WERI-Rb-1 (cell line): ENCODE results near the gene GAB3.

Source experiments
- DNase-seq: peaks from one replicate; pipeline ENCODE4 v3.0.0-alpha.2; 2020
- H3K27ac ChIP-seq: fragments of 250-450 bp; sonication (Bioruptor Pico); 2 replicates; pipeline ENCODE4 v1.5.1; 2020; ENCODE audit warnings: mild to moderate bottlenecking, moderate library complexity
- H3K27me3 ChIP-seq: fragments of 250-450 bp; sonication (Bioruptor Pico); 2 replicates; pipeline ENCODE4 v1.5.1; 2021; ENCODE audit warnings: mild to moderate bottlenecking, low read depth, moderate library complexity; ENCODE audit not compliant: insufficient read depth, severe bottlenecking
- H3K36me3 ChIP-seq: fragments of 250-450 bp; sonication (Bioruptor Pico); 2 replicates; pipeline ENCODE4 v1.5.1; 2020; ENCODE audit warnings: mild to moderate bottlenecking, moderate library complexity
- H3K4me3 ChIP-seq: 2 replicates; pipeline ENCODE4 v1.5.1; 2011; ENCODE audit warnings: low read depth, mild to moderate bottlenecking, control low read depth, low read length
- H3K9me3 ChIP-seq: fragments of 250-450 bp; sonication (Bioruptor Pico); 2 replicates; pipeline ENCODE4 v1.5.1; 2021; ENCODE audit warnings: mild to moderate bottlenecking, moderate library complexity; ENCODE audit not compliant: severe bottlenecking
- CTCF ChIP-seq: IDR thresholded peaks from 2 replicates; pipeline ENCODE4 v1.5.1; 2011; ENCODE audit warnings: low read depth, mild to moderate bottlenecking, control low read depth, inconsistent platforms, low read length

GAB3 gene

GRCh38 chrX:154779261-154779660, 28.4 kb upstream of the GAB3 start:
- Histone ChIP-seq H3K4me3 (no peak overlapping the region), H3K36me3 (peaks cover 68% of the 10 kb centered on the region), H3K27me3 (peaks cover 8% of the 10 kb centered on the region), H3K27ac (no peak overlapping the region), H3K9me3 (no peaks in the 10 kb centered on the region)
- no peak for DNase-seq
- TF ChIP-seq CTCF: no peak

GRCh38 chrX:154776753-154777152, 25.9 kb upstream of the GAB3 start:
- no peak for DNase-seq
- Histone ChIP-seq H3K4me3 (no peak overlapping the region), H3K9me3 (no peaks in the 10 kb centered on the region), H3K27me3 (peaks cover 8% of the 10 kb centered on the region), H3K36me3 (peaks cover 86% of the 10 kb centered on the region), H3K27ac (no peak overlapping the region)
- TF ChIP-seq CTCF: no peak

- peaks cover 8% of the 10 kb centered on the region for H3K27me3 ChIP-seq
- H3K36me3 ChIP-seq: peaks cover 93% of the 10 kb centered on the region
- DNase-seq: no peak
- no peaks in the 10 kb centered on the region for H3K9me3 ChIP-seq
- H3K27ac ChIP-seq: no peak overlapping the region
- no peak for TF ChIP-seq CTCF
- no peak overlapping the region for H3K4me3 ChIP-seq
Observed at GRCh38 chrX:154775419-154776349, 24.8 kb upstream of the GAB3 start.

- Histone ChIP-seq H3K4me3 (no peak overlapping the region), H3K36me3 (peaks cover 91% of the 10 kb centered on the region), H3K27ac (no peak overlapping the region), H3K9me3 (no peaks in the 10 kb centered on the region), H3K27me3 (peaks cover 8% of the 10 kb centered on the region)
- no peak for DNase-seq
- TF ChIP-seq CTCF: no peak
Observed at GRCh38 chrX:154774622-154775021, 23.7 kb upstream of the GAB3 start.

- Histone ChIP-seq H3K9me3 (peaks cover 2% of the 10 kb centered on the region), H3K27ac (peak within 1 kb of the TSS; percentile 85), H3K27me3 (no peaks in the 10 kb centered on the region), H3K4me3 (peak within 1 kb of the TSS; percentile 90), H3K36me3 (peaks cover 39% of the 10 kb centered on the region)
- peak; percentile 99 for DNase-seq
- 0 out of 2 replicates have a peak, but pooled peaks have one; percentile 24 for TF ChIP-seq CTCF
Observed at GRCh38 chrX:154762537-154763296, 11.8 kb upstream of the GAB3 start, which contains the start of gene DKC1. DKC1 (plus strand) TSS chrX:154762864; CDS start chrX:154762966, 102 bp downstream.
